ENCODE measurements around the gene PPCDC.
A peak's percentile ranks its signal among the peaks of the same experiment; 100 is the strongest.

Gene PPCDC

GRCh38 chr15:75023872-75024636, 664 bp downstream of the PPCDC start:
- Histone ChIP-seq H3K27me3 (no peaks in the 10 kb centered on the region), H3K4me1 (peaks cover 63 to 82% (median 74%) of the 10 kb centered on the region in 10 experiments), H3K9ac (peak overlapping the region; percentile 92 to 100 (median 96)), H3K9me3 (replicated peaks in 1 of 11) (no peaks in the 10 kb centered on the region), H3K4me2 (peak overlapping the region; percentile 73 to 98 (median 84)), H3K27ac (peak overlapping the region; percentile 78 to 99 (median 97)), H3K36me3 (peaks cover 0 to 14% (median 0%) of the 10 kb centered on the region in 11 experiments; a peak in 1 of 22 replicates), H3K4me3 (peak overlapping the region; percentile 71 to 97 (median 79)), H4K20me1 (no peaks in the 10 kb centered on the region)
- TF ChIP-seq Cebpa-rat (IDR thresholded peaks at IDR 0.05): peak in 1 of 11 experiments; percentile 48; a peak in 2 of 22 replicates

DNA sequence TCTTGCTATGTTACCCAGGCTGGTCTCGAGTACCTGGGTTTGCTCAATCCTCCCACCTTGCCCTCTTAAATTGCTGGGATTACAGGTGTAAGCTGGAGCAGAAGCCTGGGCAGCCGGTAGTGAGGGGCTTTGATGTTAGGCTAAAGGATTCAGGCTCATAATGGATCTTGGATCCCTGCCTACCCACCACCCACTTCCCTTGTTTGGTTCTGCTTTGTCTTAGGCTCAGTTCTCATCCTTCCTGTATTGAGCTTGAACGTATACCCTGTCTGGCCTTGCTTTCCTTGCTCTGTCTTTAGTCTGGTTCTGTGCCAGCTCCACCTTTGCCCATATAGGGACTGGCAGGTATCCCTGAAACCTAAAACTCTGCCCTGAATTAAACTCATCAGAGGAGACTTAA, 1.7 kb downstream of the PPCDC start:
- Histone ChIP-seq H3K4me3 (peak overlapping the region in 3 of 10 experiments; percentile 71 to 97 (median 84); a peak in 3 of 20 replicates), H3K27ac (peak overlapping the region; percentile 78 to 99 (median 97); a peak in 21 of 22 replicates), H4K20me1 (no peaks in the 10 kb centered on the region), H3K4me1 (peaks cover 66 to 80% (median 73%) of the 10 kb centered on the region in 10 experiments), H3K27me3 (no peaks in the 10 kb centered on the region), H3K9me3 (replicated peaks in 1 of 11) (no peaks in the 10 kb centered on the region), H3K9ac (peak overlapping the region; percentile 30 to 100 (median 96); a peak in 21 of 22 replicates), H3K4me2 (peak overlapping the region; percentile 73 to 98 (median 84)), H3K36me3 (peaks cover 0 to 14% (median 0%) of the 10 kb centered on the region in 11 experiments; a peak in 1 of 22 replicates)
- no peak for TF ChIP-seq Cebpa-rat (IDR thresholded peaks at IDR 0.05)

DNA sequence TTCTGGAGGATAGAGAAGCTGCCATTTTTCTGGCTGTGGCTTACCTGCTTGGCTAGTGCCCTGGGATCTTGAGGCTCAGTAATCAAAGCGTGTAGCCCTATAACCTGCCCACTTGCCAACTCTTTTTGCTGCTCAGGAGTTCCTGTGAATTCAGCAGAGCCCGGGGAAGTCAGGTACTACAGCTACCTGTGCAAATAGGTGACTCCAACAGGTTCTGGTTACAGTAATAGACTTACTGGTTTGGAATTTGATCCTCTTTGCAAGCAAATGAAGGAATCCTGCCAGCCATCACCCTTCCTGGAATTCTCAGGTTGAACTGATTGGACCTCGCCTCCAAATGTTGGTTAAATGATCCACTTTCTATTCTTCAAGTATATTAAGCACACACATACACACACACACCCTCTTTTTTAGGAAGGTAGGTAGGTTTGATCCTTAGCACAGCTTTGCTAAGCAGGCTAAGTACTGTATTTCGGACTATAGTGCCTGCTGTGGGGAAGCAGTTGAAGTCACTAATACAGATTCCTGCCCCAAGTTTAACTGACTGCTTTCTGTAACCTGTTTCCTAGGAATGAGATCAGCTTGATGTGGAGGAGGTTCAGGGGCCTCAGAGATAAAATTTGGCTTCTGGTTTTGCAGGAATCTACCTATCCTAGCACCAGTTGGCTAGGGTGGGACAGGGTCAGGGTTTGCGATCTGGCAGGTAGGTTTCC, 2.3 kb downstream of the PPCDC start:
- Histone ChIP-seq H3K36me3 (peaks cover 0 to 14% (median 3%) of the 10 kb centered on the region in 11 experiments; a peak in 2 of 22 replicates), H4K20me1 (no peaks in the 10 kb centered on the region), H3K27ac (peak overlapping the region; percentile 11 to 99 (median 97); a peak in 18 of 22 replicates), H3K27me3 (no peaks in the 10 kb centered on the region), H3K4me3 (no peak overlapping the region), H3K9me3 (replicated peaks in 1 of 11) (no peaks in the 10 kb centered on the region), H3K9ac (peak overlapping the region; percentile 30 to 100 (median 96); a peak in 19 of 22 replicates), H3K4me1 (peaks cover 66 to 80% (median 74%) of the 10 kb centered on the region in 10 experiments), H3K4me2 (peak overlapping the region; percentile 73 to 98 (median 84))
- TF ChIP-seq Cebpa-rat (IDR thresholded peaks at IDR 0.05): no peak

DNA sequence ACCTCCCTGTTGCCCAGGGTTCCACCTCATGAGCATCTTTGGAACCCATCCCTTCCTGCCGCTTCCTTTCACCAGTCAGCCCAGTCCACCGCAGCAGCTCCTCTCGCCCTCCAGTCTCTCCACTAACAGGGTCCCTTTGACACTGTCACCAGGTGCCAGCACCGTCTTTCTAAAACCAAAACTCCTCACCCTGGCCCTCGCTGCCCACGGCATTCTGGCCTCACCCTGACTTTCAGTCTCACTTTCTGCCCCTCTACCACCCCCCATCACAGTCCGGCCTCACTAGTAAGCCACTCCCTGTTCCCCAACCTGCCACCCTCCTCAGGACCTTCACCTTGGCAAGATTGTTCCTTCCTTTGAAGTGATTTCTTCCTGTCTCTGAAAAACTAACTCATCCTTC, 4.2 kb downstream of the PPCDC start:
- H3K4me2 ChIP-seq: peak overlapping the region in 8 of 11 experiments; percentile 4 to 98 (median 91); a peak in 11 of 22 replicates
- H3K27me3 ChIP-seq: no peaks in the 10 kb centered on the region
- peaks cover 0 to 14% (median 3%) of the 10 kb centered on the region in 11 experiments; a peak in 2 of 22 replicates for H3K36me3 ChIP-seq
- peaks cover 0 to 3% (median 0%) of the 10 kb centered on the region in 11 experiments; a peak in 2 of 22 replicates for H3K9me3 ChIP-seq (replicated peaks in 1 of 11)
- H3K27ac ChIP-seq: peak overlapping the region; percentile 21 to 99 (median 87); a peak in 18 of 22 replicates
- no peak for TF ChIP-seq Cebpa-rat (IDR thresholded peaks at IDR 0.05)
- H4K20me1 ChIP-seq: no peaks in the 10 kb centered on the region
- H3K4me1 ChIP-seq: peaks cover 78 to 90% (median 85%) of the 10 kb centered on the region in 10 experiments
- no peak overlapping the region for H3K4me3 ChIP-seq
- H3K9ac ChIP-seq: peak overlapping the region; percentile 71 to 83 (median 78); a peak in 18 of 22 replicates

GRCh38 chr15:75028991-75029377, 5.6 kb downstream of the PPCDC start:
- H3K9me3 ChIP-seq (replicated peaks in 1 of 11): peaks cover 0 to 7% (median 0%) of the 10 kb centered on the region in 11 experiments; a peak in 2 of 22 replicates
- peaks cover 0 to 15% (median 3%) of the 10 kb centered on the region in 11 experiments; a peak in 2 of 22 replicates for H3K36me3 ChIP-seq
- peaks cover 82 to 99% (median 96%) of the 10 kb centered on the region in 10 experiments for H3K4me1 ChIP-seq
- peak overlapping the region; percentile 74 to 98 (median 91) for H3K4me2 ChIP-seq
- H4K20me1 ChIP-seq: no peaks in the 10 kb centered on the region
- TF ChIP-seq Cebpa-rat (IDR thresholded peaks at IDR 0.05): no peak
- peak overlapping the region in 6 of 10 experiments; percentile 6 to 46 (median 33); a peak in 7 of 20 replicates for H3K4me3 ChIP-seq
- H3K27me3 ChIP-seq: no peaks in the 10 kb centered on the region
- H3K9ac ChIP-seq: peak overlapping the region; percentile 71 to 83 (median 78)
- H3K27ac ChIP-seq: peak overlapping the region; percentile 76 to 99 (median 87)

DNA sequence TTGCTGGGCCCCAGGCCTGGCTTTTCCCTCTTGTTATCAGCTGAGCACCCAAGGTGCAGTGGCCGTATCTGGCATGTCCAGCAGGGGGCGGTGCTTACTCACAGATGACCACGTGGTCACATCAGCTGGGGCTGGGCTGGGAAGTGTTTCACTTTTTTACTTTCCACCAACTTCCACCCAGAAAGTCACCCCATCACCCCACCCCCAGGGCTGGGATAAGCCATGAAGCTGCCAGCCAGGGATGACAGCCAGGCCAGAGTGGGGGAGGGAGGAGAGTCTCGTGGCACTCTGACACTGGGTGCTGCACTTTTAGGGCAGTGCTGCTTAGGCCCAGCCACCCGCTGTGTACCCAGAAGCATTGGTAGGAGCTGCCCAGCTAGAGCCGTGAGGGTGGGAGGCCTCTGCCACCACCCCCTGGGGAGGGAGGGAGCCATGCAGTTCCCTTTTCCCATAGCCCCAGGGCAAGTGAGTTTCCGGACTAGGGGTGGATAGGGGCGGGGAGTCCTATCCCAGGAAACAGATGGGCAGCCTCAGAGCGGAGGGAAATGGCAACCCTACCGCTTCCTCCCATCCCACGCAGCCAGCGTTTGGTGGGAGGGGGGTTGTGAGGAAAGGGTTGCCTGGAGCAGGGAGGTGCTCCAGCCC, 6.1 kb downstream of the PPCDC start:
- Histone ChIP-seq H3K27me3 (no peaks in the 10 kb centered on the region), H3K4me1 (peaks cover 82 to 99% (median 96%) of the 10 kb centered on the region in 10 experiments), H3K4me3 (peak overlapping the region in 7 of 10 experiments; percentile 0 to 59 (median 33); a peak in 7 of 20 replicates), H3K27ac (peak overlapping the region; percentile 76 to 99 (median 87)), H3K9me3 (replicated peaks in 1 of 11) (peaks cover 0 to 7% (median 0%) of the 10 kb centered on the region in 11 experiments; a peak in 2 of 22 replicates), H4K20me1 (no peaks in the 10 kb centered on the region), H3K36me3 (peaks cover 0 to 20% (median 4%) of the 10 kb centered on the region in 11 experiments; a peak in 2 of 22 replicates), H3K4me2 (peak overlapping the region; percentile 74 to 98 (median 91)), H3K9ac (peak overlapping the region; percentile 71 to 83 (median 78))
- TF ChIP-seq Cebpa-rat (IDR thresholded peaks at IDR 0.05): no peak

DNA sequence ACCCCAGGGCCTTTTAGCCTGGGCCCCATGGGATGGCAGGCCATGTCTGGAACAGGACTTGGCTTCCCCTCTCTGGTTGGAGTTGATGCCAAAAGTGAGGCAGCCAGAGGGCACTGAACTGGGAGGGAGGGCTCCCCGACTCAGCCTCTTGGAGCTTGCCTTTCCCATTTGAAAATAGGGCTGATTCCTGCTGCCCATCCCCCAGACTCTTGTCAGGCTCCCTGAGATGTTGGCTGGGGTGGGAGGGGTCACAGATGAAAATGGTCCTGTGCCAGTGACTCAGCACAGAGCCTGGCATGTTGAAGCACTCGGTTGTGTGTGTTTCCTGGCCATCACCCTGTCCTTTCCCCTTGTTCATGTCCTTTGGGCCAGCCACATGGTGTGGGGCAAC, 6.6 kb downstream of the PPCDC start:
- H3K27me3 ChIP-seq: no peaks in the 10 kb centered on the region
- peak overlapping the region; percentile 76 to 99 (median 87) for H3K27ac ChIP-seq
- H3K4me1 ChIP-seq: peaks cover 79 to 99% (median 95%) of the 10 kb centered on the region in 10 experiments
- H3K9ac ChIP-seq: peak overlapping the region; percentile 71 to 83 (median 78); a peak in 21 of 22 replicates
- peak overlapping the region in 5 of 10 experiments; percentile 0 to 59 (median 39); a peak in 6 of 20 replicates for H3K4me3 ChIP-seq
- peaks cover 0 to 20% (median 5%) of the 10 kb centered on the region in 11 experiments; a peak in 3 of 22 replicates for H3K36me3 ChIP-seq
- no peaks in the 10 kb centered on the region for H4K20me1 ChIP-seq
- TF ChIP-seq Cebpa-rat (IDR thresholded peaks at IDR 0.05): no peak
- H3K4me2 ChIP-seq: peak overlapping the region; percentile 74 to 98 (median 91)
- peaks cover 0 to 7% (median 0%) of the 10 kb centered on the region in 11 experiments; a peak in 2 of 22 replicates for H3K9me3 ChIP-seq (replicated peaks in 1 of 11)

DNA sequence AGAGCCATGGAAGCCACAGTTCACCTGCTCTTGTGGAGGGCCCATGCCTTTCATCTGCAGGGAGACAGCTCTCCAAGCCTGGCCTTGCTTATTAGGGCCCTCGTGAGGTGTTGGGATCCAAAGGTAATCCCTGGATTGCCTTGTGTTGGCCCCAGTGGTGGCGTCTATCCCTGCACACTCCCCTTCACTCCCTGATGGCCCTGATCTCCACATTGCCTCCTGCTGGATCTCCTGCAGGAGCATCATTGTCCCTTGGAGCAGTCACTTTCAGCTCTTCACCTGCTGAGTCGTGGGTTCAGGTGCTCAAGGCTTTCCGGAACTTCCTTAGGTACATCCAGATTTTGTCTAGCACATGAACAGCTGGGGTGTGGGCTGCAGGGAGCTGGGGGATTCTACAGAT, 7.0 kb downstream of the PPCDC start:
- TF ChIP-seq Cebpa-rat (IDR thresholded peaks at IDR 0.05): no peak
- peaks cover 0 to 7% (median 0%) of the 10 kb centered on the region in 11 experiments; a peak in 2 of 22 replicates for H3K9me3 ChIP-seq (replicated peaks in 1 of 11)
- H3K27ac ChIP-seq: peak overlapping the region; percentile 76 to 99 (median 87)
- H3K36me3 ChIP-seq: peaks cover 0 to 20% (median 5%) of the 10 kb centered on the region in 11 experiments; a peak in 3 of 22 replicates
- no peaks in the 10 kb centered on the region for H4K20me1 ChIP-seq
- peak overlapping the region; percentile 71 to 83 (median 78); a peak in 21 of 22 replicates for H3K9ac ChIP-seq
- peaks cover 75 to 99% (median 93%) of the 10 kb centered on the region in 10 experiments for H3K4me1 ChIP-seq
- peak overlapping the region; percentile 74 to 98 (median 91) for H3K4me2 ChIP-seq
- peak overlapping the region in 5 of 10 experiments; percentile 0 to 59 (median 39); a peak in 4 of 20 replicates for H3K4me3 ChIP-seq
- H3K27me3 ChIP-seq: no peaks in the 10 kb centered on the region
